ENCODE results near the gene IDH1.
"Not testable (repeated sequence)": the region's sequence is repeated elsewhere in the genome, so short reads cannot be mapped to it uniquely, and the experiment has no call there.

Gene IDH1

DNA sequence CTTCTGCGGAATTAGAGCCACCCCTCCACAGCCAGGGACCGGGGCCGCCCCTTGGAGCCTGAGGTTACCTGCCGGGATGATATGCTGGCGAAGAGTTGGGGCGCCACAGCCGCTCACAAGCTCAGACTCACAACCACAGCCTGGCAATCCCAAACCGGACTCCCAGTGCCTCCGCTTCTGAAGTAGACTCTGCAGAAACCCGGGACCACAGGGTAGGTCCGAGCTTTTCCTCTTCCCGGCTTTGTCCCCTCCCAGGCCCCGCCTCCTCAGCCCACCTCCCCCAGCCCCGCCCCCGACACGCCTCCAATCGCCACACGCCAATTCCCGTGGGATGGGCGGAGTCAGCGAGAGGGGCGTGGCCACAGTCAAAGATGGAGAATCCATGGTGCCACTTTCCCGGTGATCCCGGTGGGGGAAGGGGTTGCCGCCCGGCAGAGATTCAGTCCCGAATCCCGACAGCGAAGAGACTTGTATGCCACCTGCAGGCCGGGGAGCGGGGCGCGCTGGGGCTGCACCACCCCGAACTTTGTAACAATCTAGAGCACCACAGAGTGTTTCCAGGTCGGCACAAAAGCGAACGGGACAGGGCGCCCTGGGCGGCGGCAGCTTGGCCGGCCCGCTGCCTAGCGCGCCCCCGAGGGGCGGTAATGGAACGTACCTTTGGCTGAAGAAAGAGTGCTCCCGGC, at the start of gene IDH1:
Gene IDH1, minus strand, starts transcription at position 201 of the 686 bp plus-strand sequence. CDS start 3,520 bp downstream, outside the sequence.
- peak; percentile 95 for DNase-seq

DNA sequence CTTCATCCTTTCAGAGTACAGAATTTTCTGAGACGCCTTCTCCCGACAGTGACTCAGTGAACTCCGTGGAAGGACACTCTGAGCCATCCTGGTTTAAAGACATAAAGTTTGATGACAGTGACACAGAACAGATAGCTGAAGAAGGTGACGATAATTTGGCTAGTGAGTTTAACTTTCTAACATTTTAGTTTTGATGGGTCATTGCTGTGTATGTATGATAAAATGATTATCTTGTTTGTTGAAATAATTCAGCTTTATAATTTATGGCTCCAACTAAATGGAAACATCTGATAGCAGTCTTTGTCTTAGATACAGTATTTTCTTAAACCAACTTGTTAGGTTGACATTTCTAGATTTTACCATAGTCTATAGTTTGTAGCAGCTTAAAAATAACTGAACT, 49.3 kb upstream of the IDH1 start:
- no peak for DNase-seq

DNA sequence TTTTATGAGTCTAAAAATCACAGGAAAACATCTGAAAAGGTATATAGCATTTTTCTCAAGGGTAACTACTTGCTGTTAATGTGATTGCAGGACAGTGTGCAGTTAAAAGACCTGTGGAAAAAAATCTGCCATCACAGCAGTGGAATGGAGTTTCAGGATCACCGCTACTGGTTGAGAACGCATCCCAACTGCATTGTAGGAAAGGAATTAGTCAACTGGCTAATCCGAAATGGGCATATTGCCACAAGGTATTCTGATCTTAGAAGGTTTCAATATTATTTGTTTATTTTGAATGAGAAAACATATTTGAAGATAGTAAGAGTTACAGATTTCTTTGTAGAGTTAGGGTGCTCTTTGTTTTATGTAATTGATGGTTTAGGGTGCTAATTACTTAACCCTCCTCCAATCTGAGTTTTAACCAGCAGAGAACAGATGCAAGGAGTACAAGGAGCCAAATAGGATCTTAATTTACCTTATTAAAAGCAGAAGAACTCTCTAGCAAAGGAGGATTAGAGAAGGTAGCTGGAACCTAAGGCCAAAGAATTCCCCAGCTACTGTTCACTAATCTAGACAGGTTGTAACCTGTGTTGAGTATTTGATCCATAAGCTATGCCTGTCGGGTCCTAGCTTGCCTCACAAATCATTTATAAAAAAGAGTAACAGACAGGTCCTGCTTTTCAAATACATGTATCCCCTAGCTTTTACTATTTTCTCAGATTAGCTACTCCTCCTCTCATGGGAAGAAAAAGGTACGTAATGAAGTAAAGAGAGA, 46.2 kb upstream of the IDH1 start:
- DNase-seq: no peak

DNA sequence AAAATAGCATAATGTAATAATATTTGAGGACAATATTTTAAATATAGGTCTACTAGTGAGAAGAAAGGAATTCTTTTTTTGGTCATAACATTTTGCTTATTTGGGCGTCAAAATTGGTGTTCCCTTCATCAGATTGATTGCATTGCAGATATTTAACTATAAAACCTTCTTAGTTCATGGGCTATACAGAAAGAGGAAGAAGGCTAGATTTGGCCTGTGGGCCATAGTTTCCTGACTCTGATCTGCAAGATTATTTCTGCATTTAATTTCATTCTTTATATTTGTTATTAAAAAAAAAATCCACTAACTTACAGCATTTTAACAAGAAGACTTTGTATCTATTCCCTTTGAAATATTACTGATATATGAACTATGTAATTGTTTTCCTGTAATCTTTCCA, 43.1 kb upstream of the IDH1 start:
- no peak for DNase-seq

DNA sequence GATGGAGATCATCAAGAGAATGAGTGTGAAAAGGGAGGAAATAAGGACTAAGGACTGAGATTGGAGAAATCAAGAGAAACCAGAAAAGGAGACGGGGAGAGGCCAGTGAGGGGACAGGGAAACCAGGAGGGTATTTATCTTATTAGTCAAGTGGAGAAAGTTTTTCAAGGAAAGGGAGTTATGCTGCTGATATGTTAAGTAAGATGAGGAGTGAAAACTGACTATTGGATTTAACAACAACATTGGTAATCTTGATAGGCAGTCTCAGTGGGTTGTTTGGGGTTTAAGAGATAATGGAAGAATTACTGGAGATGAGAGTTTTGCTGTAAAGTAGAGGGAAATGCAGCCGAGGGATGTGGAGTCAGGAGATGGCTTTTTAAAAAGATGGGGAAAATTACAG, 41.7 kb upstream of the IDH1 start:
- DNase-seq: no peak

DNA sequence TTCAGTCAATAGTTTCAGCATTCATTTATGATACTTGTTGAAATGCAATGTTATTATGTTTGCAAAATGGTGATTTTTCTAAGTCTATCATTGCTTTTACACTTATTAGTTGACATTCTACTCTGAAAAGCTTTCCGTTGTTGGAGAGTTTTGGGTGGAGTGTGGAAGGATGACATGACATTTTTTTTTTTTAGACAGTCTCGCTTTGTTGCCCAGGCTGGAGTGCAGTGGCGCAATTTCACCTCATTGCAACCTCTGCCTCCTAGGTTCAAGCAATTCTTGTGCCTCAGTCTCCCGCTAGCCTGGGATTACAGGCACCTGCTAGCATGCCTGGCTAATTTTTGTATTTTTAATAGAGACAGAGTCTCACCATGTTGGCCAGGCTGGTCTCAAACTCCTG, 41.0 kb upstream of the IDH1 start:
- no peak for DNase-seq

DNA sequence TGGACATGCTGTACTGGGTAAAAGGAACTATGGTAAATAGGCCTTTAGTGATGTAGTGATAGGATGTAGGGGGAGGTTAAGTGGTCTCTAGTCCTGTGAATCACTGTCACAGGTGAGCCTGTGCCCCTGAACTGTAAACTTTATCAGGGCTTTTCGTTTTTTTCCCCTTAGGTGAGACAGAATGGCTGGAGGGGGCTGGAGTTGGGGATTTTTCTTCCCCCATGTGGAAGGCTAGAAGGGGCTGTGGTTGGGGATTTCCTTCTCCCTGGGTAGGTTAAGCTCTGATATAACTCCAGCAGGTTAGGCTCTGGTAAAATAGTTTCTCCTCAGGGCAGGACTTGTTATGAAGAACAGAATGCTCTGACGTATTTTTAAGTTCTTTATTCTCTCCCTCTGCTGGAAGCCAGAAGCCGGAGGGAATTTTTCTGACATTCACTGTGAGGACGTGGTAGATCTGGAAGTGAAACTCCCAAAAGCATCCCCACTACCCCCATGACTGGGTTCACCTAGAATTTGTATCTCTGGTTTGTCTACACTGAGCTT, 39.7 kb upstream of the IDH1 start:
- DNase-seq: no peak

DNA sequence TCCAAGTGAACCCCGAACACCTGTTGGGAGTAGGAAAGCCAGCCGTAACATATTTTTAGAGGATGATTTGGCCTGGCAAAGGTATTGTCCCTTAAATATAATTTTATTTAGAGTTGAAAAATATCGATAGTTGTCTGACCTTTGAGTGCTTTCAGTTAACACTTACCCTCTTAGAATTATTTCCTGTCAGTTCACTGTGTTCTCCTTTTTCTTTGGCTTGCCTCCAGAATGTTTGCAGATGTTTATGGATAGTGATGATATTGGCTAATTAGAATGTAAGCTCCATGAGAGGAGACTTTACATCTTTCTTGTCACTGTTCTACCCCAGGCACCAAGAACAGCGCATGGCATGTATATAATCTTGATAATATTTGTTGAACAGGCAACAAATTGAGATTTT, 31.0 kb upstream of the IDH1 start:
- peak; percentile 33 for DNase-seq

DNA sequence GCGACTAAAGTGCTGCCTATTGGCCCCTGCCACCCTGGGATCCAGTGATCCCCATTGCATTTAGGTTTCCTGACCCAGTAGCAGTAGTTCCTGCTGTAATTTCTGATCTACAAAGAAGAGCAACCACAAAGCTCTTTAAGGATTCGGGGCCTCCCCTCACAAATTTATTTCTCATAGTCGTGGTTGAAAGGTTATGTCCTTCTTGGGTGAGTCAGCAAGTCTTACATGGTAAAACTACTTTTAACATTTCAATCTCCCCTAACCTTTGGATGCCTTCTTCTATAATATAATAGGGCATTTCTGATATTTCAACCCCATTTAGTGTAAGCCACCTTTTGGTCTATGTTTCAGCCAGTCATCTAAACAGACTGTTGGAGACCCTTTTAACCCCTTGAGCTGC, 26.1 kb upstream of the IDH1 start:
- DNase-seq: no peak

DNA sequence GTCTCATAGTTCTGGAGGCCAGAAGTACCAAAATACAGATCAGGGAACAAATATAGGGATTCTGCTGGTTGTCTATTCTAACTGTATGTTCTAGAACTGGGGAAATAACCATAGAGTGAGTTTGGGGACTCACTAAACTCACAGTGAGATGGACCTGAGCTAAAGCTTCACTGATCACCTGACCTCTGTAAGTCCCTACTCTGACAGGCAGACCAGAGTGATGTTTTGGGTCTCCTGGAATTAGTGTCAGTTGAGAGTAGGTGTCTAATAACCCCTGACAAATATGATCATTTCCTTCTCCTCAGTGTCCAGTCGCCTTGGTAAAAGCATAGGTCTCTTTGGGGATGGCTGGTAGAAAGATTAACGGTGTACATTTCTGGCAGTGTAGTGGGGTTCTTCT, 25.4 kb upstream of the IDH1 start:
- no peak for DNase-seq

DNA sequence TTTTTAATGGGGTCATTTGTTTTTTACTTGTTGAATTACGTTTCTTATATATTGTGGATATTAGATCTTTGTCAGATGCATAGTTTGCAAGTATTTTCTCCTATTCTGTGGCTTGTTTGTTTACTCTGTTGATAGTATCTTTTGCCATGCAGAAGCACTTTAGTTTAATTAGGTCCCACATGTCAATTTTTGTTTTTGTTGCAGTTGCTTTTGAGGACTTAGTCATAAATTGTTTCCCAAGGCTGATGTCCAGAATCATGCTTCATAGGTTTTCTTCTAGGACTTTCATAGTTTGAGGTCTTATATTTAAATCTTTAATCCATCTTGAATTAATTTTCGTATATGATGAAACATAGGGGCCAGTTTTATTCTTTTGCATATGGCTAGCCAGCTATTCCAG, 24.4 kb upstream of the IDH1 start:
- no peak for DNase-seq

DNA sequence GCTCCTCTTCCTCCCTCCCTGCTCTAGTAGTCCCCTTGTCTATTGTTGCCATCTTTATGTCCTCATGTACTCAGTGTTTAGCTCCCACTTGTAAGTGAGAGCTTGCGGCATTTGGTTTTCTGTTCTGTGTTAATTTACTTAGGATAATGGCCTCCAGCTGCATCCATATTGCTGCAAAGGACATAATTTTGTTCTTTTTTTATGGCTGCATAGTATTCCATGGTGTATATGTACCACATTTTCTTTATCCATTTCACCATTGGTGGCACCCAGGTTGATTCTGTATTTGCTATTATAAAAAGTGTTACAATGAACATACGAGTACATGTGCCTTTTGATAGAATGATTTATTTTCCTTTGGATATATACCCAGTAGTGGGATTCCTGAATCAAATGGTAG, 23.7 kb upstream of the IDH1 start:
- no peak for DNase-seq

DNA sequence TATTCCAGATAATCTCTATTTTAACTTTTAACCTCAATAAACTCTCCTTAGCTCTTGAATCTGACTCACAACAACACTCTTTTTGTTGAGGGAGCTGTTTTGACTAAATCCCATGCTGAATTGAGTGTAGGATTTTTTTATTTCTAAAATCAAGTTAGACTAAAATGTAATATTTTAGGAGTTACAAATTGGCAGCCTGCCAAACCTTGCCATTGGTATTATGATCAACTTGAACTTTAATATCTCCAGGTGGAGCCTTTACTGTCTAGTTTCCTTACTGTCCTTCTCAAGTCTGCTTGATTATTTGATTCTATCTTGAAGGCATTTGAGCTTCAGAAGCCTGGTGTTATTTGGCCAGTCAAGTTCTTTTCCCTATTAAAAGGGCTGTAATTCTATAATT, 19.9 kb upstream of the IDH1 start:
- no peak for DNase-seq

DNA sequence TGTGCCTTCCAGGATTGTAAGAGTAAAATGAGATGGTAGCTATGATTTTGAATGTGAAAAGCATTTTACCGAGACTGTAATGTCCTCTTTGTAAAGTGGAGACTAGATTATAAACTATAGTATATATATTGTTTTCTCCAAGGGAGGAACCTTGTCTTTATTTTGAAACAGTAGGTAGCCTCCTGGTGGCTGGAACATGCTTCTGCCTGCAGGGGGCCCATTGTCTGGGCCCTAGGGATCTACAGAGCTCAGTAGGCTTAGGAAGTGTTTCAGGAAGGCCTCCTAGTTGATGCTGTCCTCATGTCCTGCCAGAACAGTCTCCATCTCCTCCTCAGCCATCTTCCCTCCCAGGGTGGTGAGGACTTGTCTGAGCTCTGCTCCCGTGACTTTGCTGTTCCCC, 14.2 kb upstream of the IDH1 start:
- peak; percentile 22 for DNase-seq

DNA sequence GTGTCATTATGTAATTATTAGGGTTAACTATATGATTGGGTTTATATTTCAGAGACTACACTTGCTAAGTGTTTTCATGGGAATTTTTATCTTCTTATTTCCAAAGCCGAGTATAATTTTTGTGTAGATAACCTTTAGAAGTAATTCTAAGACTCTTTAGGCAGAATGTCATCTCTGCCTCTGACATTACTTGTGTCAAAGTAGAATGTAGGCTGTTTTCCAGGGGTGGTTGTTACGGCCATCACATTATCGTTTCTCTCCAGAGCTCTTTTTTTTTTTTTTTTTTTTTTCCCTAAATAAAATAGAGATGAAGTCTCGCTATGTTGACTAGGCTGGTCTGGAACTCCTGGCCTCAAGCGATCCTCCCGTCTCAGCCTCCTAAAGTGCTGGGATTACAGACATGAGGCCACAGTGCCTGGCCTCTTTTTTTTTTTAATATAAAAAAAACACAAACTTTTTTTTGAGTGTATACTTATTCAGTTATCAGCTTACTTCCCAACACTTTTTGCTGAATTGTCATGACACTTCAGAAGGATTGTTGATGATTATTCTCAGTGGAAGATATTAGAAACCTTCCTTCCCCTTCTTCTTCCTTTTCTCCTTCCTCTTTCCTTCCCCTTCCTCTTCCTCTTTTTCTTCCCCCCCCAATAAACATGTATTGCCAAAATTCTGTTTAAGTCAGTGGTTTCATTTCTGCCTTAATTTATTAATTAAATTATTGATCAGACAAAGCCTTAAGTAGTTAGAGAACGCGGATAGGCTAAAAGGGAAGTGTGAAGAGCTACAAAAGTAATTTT, 13.5 kb upstream of the IDH1 start:
- peak; percentile 19 for DNase-seq

DNA sequence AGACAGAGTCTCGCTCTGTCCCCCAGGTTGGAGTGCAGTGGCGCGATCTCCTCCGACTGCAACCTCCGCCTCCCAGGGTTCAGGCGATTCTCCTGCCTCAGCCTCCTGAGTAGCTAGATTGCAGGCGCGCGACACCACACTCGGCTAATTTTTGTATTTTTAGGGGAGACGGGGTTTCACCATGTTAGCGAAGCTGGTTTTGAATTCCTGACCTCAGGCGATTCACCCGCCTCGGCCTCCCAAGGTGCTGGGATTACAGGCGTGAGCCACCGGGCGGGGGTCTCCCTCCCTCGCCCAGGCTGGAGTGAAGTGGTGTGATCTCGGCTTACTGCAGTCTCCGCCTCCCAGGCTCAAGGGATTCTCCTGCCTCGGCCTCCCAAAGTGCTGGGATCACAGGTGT, 12.7 kb upstream of the IDH1 start:
- DNase-seq: peak; percentile 18

DNA sequence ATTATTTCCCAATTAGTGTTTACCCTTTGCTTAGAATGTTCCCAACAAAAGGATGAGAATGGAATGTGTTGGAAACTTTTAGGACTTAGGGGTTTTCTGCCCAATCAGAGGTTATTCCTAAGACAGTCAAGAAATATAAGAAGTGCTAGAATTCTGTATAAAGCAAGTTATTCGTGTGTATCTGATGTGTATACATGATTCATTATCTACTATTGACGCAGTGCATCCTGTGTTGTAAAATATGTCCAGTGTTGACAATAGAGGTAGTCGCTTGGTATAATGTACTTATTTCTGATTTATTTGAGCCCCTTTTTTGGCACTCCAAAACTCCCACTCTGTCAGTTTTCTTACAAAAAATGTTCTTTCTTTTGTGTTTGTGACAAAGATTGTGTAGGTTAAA, 12.1 kb upstream of the IDH1 start:
- peak; percentile 51 for DNase-seq

DNA sequence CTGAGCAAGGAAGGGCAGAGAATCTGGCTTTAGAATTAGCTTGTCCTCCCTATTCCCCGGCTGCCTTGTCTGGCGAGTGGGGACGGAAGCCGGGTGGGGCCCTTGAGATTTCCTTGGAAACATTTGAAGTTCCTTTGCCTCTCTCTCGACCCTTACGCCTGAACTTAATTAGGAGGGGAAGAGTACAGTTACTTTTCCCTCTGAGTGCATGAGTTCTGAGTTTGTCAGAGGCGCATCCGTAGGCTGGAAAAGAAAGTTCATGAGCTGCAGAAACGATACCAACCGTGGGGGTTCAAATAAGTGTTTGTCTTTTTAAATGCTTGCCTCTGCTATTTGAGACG, 11.7 kb upstream of the IDH1 start:
- no peak for DNase-seq

DNA sequence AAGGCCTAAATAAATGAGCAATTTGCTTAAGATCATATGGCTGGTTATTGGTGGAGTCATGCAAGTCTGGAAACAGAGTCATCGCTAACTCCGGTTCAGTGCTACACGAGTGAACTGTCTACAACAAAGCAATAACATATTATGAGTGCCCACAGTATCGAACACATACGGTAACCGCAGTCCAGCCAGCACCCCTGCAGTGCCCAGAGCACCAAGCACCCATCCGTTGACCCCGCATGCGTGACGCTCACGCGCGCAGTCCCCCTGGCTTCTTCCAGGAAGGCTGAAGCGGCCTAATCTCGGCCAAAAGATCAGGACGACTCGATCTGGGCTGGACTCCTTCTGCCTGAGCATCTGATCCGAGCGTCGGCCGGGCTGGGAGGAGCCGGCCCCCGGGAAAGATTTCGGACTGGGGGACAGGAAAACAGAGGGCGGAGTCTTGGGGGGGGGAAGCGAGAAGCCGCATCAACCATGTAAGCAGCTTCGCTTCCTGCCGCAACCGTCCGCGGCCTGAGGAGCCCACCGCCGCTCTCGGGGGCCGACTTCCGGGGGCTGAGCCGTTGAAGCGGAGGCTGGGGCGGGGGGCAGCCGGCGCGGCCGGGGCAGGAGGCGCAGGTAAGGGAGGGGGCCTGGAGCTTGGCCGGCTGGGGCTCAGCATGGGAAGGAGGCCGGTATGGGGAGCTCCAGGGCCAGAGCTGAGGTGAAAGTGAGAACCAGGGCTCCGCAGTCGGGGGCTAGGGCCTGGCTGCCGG, 11.1 kb upstream of the IDH1 start, which contains the start of gene PIKFYVE:
Gene PIKFYVE, plus strand, starts transcription at position 455 of the 752 bp plus-strand sequence. CDS start 5,265 bp downstream, outside the sequence.
- DNase-seq: peak; percentile 98

DNA sequence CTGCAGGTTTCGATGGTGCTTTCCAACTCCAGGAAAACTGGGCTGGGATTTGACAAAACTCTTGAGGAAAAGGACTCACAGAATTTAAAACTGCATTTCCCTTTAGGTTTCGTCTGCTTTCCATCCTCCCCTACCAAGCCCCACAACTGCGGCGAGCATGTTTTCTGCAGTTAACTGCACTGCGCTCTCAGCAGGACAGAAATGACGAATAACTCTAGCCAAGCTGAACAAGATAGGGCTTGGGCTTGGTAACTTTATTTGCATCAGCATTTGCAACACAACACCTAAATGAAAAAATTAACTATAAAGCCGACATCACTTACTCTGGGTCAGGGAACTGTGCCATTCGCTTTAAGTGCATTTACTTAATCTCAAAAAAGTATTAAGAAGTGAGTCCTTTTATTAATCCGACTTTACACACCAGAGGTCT, 10.5 kb upstream of the IDH1 start:
- DNase-seq: peak; percentile 80

DNA sequence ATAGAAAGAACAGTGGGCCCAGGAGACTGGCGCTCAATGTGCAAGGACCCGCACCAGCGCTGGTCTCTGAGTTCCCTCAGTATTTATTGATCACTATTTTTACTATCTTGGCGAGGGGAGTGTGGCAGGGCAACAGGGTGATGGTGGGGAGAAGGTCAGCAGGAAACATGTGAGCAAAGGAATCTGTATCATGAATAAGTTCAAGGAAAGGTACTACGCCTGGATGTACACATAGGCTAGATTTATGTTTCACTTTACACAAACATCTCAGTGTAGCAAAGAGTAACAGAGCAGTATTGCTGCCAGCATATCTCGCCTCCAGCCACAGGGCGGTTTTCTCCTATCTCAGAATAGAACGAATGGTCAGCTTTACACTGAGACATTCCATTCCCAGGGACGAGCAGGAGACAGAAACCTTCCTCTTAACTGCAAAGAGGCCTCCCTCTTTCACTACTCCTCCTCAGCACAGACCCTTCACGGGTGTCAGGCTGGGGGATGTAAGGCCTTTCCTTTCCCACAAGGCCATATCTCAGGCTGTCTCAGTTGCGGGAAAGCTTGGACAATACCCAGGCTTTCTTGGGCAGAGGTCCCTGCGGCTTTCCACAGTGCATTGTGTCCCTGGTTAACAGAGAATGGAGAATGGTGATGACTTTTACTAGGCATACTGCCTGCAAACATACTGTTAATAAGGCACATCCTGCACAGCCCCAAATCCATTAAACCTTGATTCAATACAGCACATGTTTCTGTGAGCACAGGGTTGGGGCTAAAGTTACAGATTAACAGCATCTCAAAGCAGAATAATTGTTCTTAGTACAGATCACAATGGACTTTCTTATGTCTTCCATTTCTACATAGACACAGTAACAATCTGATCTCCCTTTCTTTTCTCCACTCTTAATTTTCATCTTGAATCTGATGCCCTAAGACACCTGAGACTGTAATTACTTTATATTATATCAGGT, 2.3 kb upstream of the IDH1 start:
- not testable (repeated sequence) for DNase-seq
